GM12878 (cell line): ENCODE results near the gene AFG1L. TPM values are rescaled to one million over a fixed set of nuclear protein-coding genes. Genes with fewer than 3 reads are reported as not detected.

ENCODE experiments used
- ATAC-seq: fragments of 200-7000 bp; cut with Tn5 transposase; 3 replicates; pipeline ENCODE4 v1.9.1; 2020; ENCODE audit warnings: mild to moderate bottlenecking, moderate library complexity
- BruUV-seq: library from RNA; stranded (reverse); fragments of 400-500 nt; replicated peaks from 2 replicates; lab custom pipeline; 2021; lab: Mats Ljungman, UMichigan
- CTCF ChIA-PET: fragments of 300-600 bp; sonication (Branson Sonifier 250); formaldehyde crosslinking; extraction: SDS; loops from one replicate; lab custom pipeline; 2021; ENCODE audit warnings: inconsistent platforms; lab: Yijun Ruan, JAX
- POLR2A ChIA-PET: fragments of 350-600 bp; formaldehyde crosslinking; extraction: SDS; loops from one replicate; lab custom pipeline; 2021; ENCODE audit warnings: inconsistent platforms; lab: Charles Lee
- RAD21 ChIA-PET: fragments of 300-600 bp; sonication (Branson Sonifier 250); formaldehyde crosslinking; loops from one replicate; lab custom pipeline; 2023; ENCODE audit warnings: antibody characterized with exemption; ENCODE audit not compliant: unreplicated experiment; lab: Charles Lee
- SMC1A ChIA-PET: fragments of 300-600 bp; sonication (Branson Sonifier 250); formaldehyde crosslinking; loops from one replicate; lab custom pipeline; 2023; ENCODE audit not compliant: unreplicated experiment, uncharacterized antibody; lab: Charles Lee
- DNase-seq: peaks from one replicate; pipeline ENCODE4 v3.0.0-alpha.2; 2011; ENCODE audit warnings: low read depth, low spot score
- FAIRE-seq: peaks from 3 replicates; lab custom pipeline; 2011; peaks lifted over from hg19 to GRCh38; lab: Jason Lieb, UNC
- H2AFZ ChIP-seq: 2 replicates; pipeline ENCODE4 v1.6.0; 2011; ENCODE audit warnings: low read depth, low read length, control low read depth; ENCODE audit not compliant: control insufficient read depth
- H3K27ac ChIP-seq: 2 replicates; pipeline ENCODE4 v1.5.1; 2011; ENCODE audit warnings: control low read depth; ENCODE audit not compliant: control insufficient read depth, insufficient read depth
- H3K27me3 ChIP-seq, 2 experiments: replicated peaks in 1 of 2; 2 replicates each; pipeline versions ENCODE4 v1.6.0 to v1.6.1; 2011; ENCODE audit warnings: low read length in 1 of 2; ENCODE audit not compliant: control insufficient read depth in 2 of 2, insufficient read depth in 2 of 2
- H3K36me3 ChIP-seq, 2 experiments: 2 replicates each; pipeline ENCODE4 v1.5.1; 2011; ENCODE audit warnings: low read length in 1 of 2; ENCODE audit not compliant: control insufficient read depth in 2 of 2, insufficient read depth in 2 of 2
- H3K4me1 ChIP-seq: 2 replicates; pipeline ENCODE4 v1.6.1; 2011; ENCODE audit warnings: mild to moderate bottlenecking, low read length, moderate library complexity, mixed read lengths; ENCODE audit not compliant: control insufficient read depth, insufficient read depth
- H3K4me2 ChIP-seq: 2 replicates; pipeline ENCODE4 v1.6.0; 2011; ENCODE audit warnings: control low read depth; ENCODE audit not compliant: control insufficient read depth, insufficient read depth
- H3K4me3 ChIP-seq: fragments of 200-600 bp; sonication (generic); 2 replicates; pipeline ENCODE4 v1.5.1; 2016
- H3K79me2 ChIP-seq: 2 replicates; pipeline ENCODE4 v1.6.0; 2011; ENCODE audit warnings: low read length; ENCODE audit not compliant: control insufficient read depth, insufficient read depth
- H3K9ac ChIP-seq: 2 replicates; pipeline ENCODE4 v1.8.0; 2011; ENCODE audit warnings: low read length, control low read depth, mixed read lengths; ENCODE audit not compliant: control insufficient read depth, insufficient read depth
- H3K9me3 ChIP-seq: replicated peaks from 3 replicates; pipeline ENCODE4 v1.5.1; 2011; ENCODE audit warnings: mild to moderate bottlenecking, low read length; ENCODE audit not compliant: control insufficient read depth, insufficient read depth
- H4K20me1 ChIP-seq: 2 replicates; pipeline ENCODE4 v1.6.0; 2011; ENCODE audit not compliant: control insufficient read depth, insufficient read depth
- CBX3 ChIP-seq: fragments of 200-600 bp; sonication (generic); IDR thresholded peaks from 2 replicates; pipeline ENCODE4 v1.6.1; 2016; ENCODE audit warnings: low read depth, borderline replicate concordance
- CREB1 ChIP-seq: IDR thresholded peaks from 2 replicates; pipeline ENCODE4 v1.6.1; 2012; ENCODE audit warnings: low read depth, mild to moderate bottlenecking, inconsistent platforms
- CTCF ChIP-seq, 3 experiments: IDR thresholded peaks in 2 of 3; conservative IDR thresholded peaks in 1 of 3; 2 replicates each; pipeline ENCODE4 v1.5.1; 2011; ENCODE audit warnings: low read depth in 3 of 3, low read length in 3 of 3, mild to moderate bottlenecking in 3 of 3, control low read depth in 2 of 3, moderate library complexity in 2 of 3, inconsistent platforms in 1 of 3, mixed read lengths in 1 of 3; ENCODE audit not compliant: control insufficient read depth in 2 of 3, insufficient read depth in 1 of 3; ENCODE audit errors: extremely low read depth in 1 of 3
- EZH2 ChIP-seq: IDR thresholded peaks from 2 replicates; pipeline ENCODE4 v1.6.1; 2012; ENCODE audit warnings: low read depth, mild to moderate bottlenecking, control low read depth, inconsistent platforms, low read length, borderline replicate concordance; ENCODE audit not compliant: control insufficient read depth
- IKZF1 ChIP-seq: fragments of 450-650 bp; conservative IDR thresholded peaks from 2 replicates; pipeline ENCODE4 v1.6.1; 2017; ENCODE audit warnings: antibody characterized with exemption, mild to moderate bottlenecking
- PAX5 ChIP-seq: IDR thresholded peaks from 2 replicates; pipeline ENCODE4 v1.6.1; 2011; ENCODE audit warnings: low read depth, low read length, borderline replicate concordance
- RAD21 ChIP-seq: IDR thresholded peaks from 2 replicates; pipeline ENCODE4 v1.6.1; 2011; ENCODE audit warnings: mild to moderate bottlenecking, low read depth, low read length, moderate library complexity; ENCODE audit not compliant: insufficient read depth
- RFX5 ChIP-seq: IDR thresholded peaks from 2 replicates; pipeline ENCODE4 v1.6.1; 2011; ENCODE audit warnings: low read depth, low read length, improper control_type of control experiment
- TCF12 ChIP-seq: IDR thresholded peaks from 2 replicates; pipeline ENCODE4 v1.6.1; 2011; ENCODE audit warnings: low read depth, mild to moderate bottlenecking, low read length
- TCF7 ChIP-seq: IDR thresholded peaks from 2 replicates; pipeline ENCODE4 v1.6.1; 2014; ENCODE audit warnings: antibody characterized with exemption, borderline replicate concordance
- YBX1 ChIP-seq: fragments of 450-650 bp; IDR thresholded peaks from 2 replicates; pipeline ENCODE4 v1.6.1; 2016; ENCODE audit warnings: antibody characterized with exemption
- ZNF622 ChIP-seq: fragments of 450-650 bp; IDR thresholded peaks from 2 replicates; pipeline ENCODE4 v1.6.1; 2017; ENCODE audit warnings: mild to moderate bottlenecking, inconsistent platforms
- WGBS: methylation state at CpG from one replicate; pipeline ENCODE4 v1.1.6; 2016; ENCODE audit warnings: low lambda C conversion rate; ENCODE audit not compliant: insufficient replicate concordance, insufficient coverage; ENCODE audit errors: missing lambda C conversion rate; 5-methylcytosine and 5-hydroxymethylcytosine counted together
- in situ Hi-C: fragments of 300-500 bp; cut with MboI; formaldehyde crosslinking; loops from 9 replicates; pipeline ENCODE4 v1.14.3; 2018; ENCODE audit warnings: mixed read lengths
- intact Hi-C: fragments of 100-400 bp; cut with micrococcal nuclease; formaldehyde crosslinking; loops from one replicate; pipeline ENCODE4 v1.14.2; 2022; ENCODE audit not compliant: unreplicated experiment
- polyA plus RNA-seq, 11 experiments: library from polyadenylated mRNA; depleted of rRNA in 4 of 11; unstranded in 6 of 11; stranded (reverse) in 5 of 11; fragments of >200 nt; fragmentation: Nextera tagmentation in 4 of 11; fragmentation: Illumina TruSeq in 1 of 11; extraction: Ambion mirVana in 4 of 11; extraction: Trizol in 1 of 11; gene quantifications; 1 replicate in 1 of 11; 2 replicates in 10 of 11; pipeline versions ENCODE4 v1.2.1 to v1.2.3, GENCODE V29; 2011 to 2016; ENCODE audit warnings: inconsistent platforms in 2 of 11, missing spikeins in 2 of 11, low read depth in 1 of 11
- total RNA-seq, 4 experiments: library from RNA; depleted of rRNA in 3 of 4; stranded (reverse); fragments of >200 nt in 3 of 4; fragmentation: Illumina TruSeq in 1 of 4; extraction: Trizol in 1 of 4; gene quantifications; 2 replicates each; pipeline versions ENCODE4 v1.2.1 to v1.2.3, GENCODE V29; 2013 to 2021

Gene AFG1L
- total and polyA plus RNA-seq, 10 of the 15 experiments (the other 5 are each of a cell fraction or from before 2014, with no cell fraction given): 2.3 to 9.0 (median 4.3) TPM

DNA sequence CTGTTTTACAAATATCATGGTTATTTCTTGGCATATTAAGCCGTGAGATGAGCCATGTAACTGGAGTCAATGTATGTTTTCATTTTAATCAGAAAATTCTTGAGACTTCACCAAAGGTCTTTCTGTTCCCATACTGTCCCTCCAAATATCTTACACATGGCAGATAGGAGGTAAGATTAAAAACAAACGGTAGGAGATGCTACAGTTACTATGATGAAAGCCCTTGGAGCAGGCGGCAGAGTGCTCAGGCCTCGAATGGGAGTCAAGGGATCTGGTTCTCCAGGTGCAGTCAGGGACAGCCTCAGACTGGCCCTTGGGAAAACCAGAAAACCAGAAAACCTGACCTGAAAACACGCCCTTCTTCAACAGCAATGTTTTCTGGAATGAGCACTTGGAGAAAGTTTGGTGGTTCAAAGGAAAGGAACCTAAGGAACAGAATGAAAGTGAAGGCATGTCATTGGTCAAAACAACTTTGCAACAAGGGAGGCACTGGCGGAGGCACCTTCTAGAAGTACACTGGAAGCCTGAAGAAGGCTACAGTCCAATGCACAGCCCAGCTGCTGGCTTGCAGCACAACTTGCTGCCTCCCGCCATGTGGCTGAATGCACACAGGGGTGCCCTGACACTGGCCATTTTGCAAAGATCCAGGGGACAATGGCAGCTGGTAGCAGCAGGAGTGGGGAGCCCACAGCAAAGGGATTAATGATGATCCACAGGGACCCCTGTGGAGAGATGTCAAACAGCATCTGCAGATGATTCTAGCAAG, 248.5 kb downstream of the AFG1L start:
- POLR2A ChIA-PET: no interaction called here
- Histone ChIP-seq H3K9ac (no peak overlapping the region), H3K27ac (no peak overlapping the region), H3K4me2 (no peak overlapping the region), H4K20me1 (no peaks in the 10 kb centered on the region), H3K9me3 (no peaks in the 10 kb centered on the region), H3K27me3 (peaks cover 0 to 1% of the 10 kb centered on the region in 2 experiments; a peak in 2 of 4 replicates), H3K36me3 (no peaks in the 10 kb centered on the region), H3K79me2 (no peaks in the 10 kb centered on the region), H3K4me3 (no peak overlapping the region), H2AFZ (no peak overlapping the region), H3K4me1 (no peaks in the 10 kb centered on the region)
- DNase-seq (no peak), ATAC-seq (no peak), FAIRE-seq (no peak)
- in situ Hi-C loops (loop anchor here (5.0 kb wide), 1 partner anchor 294 kb away; no protein-coding TSS in a partner anchor), intact Hi-C loops (no loop called here)
- RAD21 ChIA-PET: interaction anchor here (1.5 to 4.1 kb wide), 5 partner anchors 11 to 530 kb away, joined by 5 to 49 read pairs (median 8); no protein-coding TSS in a partner anchor
- SMC1A ChIA-PET: interaction anchor here (0.7 to 3.6 kb wide), 11 partner anchors 11 to 530 kb away, joined by 3 to 61 read pairs (median 5); no protein-coding TSS in a partner anchor
- CTCF ChIA-PET: interaction anchor here (0.9 to 6.9 kb wide), 11 partner anchors 8 to 530 kb away, joined by 3 to 107 read pairs (median 20); no protein-coding TSS in a partner anchor
- WGBS: 35% methylated on average over 7 of the region's 7 CpGs
- BruUV-seq: no TSS peak
- TF ChIP-seq RFX5: no peak
- 0 out of 2 replicates have a peak, but pooled peaks have one; percentile 19 for TF ChIP-seq RAD21

- ATAC-seq (no peak), FAIRE-seq (no peak), DNase-seq (no peak)
- ChIA-PET RAD21 (interaction anchor here (4.1 kb wide), 1 partner anchor 529 kb away, joined by 49 read pairs; no protein-coding TSS in a partner anchor), SMC1A (interaction anchor here (0.6 to 1.9 kb wide), 5 partner anchors 186 to 529 kb away, joined by 3 to 8 read pairs (median 4); no protein-coding TSS in a partner anchor), CTCF (interaction anchor here (0.7 to 6.9 kb wide), 5 partner anchors 9 to 529 kb away, joined by 3 to 107 read pairs (median 3); no protein-coding TSS in a partner anchor), POLR2A (no interaction called here)
- in situ Hi-C loops (loop anchor here (5.0 kb wide), 3 partner anchors 238 to 523 kb away; no protein-coding TSS in a partner anchor), intact Hi-C loops (no loop called here)
- Histone ChIP-seq H3K9ac (no peak overlapping the region), H3K4me1 (no peaks in the 10 kb centered on the region), H4K20me1 (no peaks in the 10 kb centered on the region), H3K27ac (no peak overlapping the region), H3K4me2 (no peak overlapping the region), H3K9me3 (no peaks in the 10 kb centered on the region), H3K36me3 (no peaks in the 10 kb centered on the region), H2AFZ (no peak overlapping the region), H3K4me3 (no peak overlapping the region), H3K27me3 (peaks cover 0 to 1% of the 10 kb centered on the region in 2 experiments; a peak in 2 of 4 replicates), H3K79me2 (no peaks in the 10 kb centered on the region)
- 42% methylated on average over 3 of the region's 3 CpGs for WGBS
- TF ChIP-seq TCF7 (no peak), YBX1 (no peak), EZH2 (no peak), PAX5 (no peak), ZNF622 (no peak), CBX3 (no peak), CTCF (IDR thresholded peaks at IDR 0.05 in 2 of 3, conservative IDR thresholded peaks at IDR 0.05 in 1 of 3; ENCODE audit: control insufficient read depth in 2 of 3, extremely low read depth in 1 of 3, insufficient read depth in 1 of 3, low read depth in 3 of 3, low read length in 3 of 3) (no peak), IKZF1 (no peak), CREB1 (no peak), TCF12 (no peak)
- BruUV-seq: no TSS peak
These were observed 249.8 kb downstream of the AFG1L start for GRCh38 chr6:108544606-108545005.
